Glutamatergic neuron (in vitro differentiated cells): ENCODE results near the gene MTA3. TPM values are rescaled to one million over a fixed set of nuclear protein-coding genes. Genes with fewer than 3 reads are reported as not detected.

Source experiments
- DNase-seq: peaks from one replicate; pipeline ENCODE4 v3.0.0; 2022
- H3K27ac Mint-ChIP-seq: one replicate; pipeline ENCODE4 v1.8.0; 2020; ENCODE audit warnings: mild to moderate bottlenecking, mixed read lengths, inconsistent platforms; ENCODE audit not compliant: unreplicated experiment
- H3K27me3 Mint-ChIP-seq: one replicate; pipeline ENCODE4 v1.8.0; 2020; ENCODE audit warnings: mild to moderate bottlenecking, moderate library complexity, mixed read lengths, inconsistent platforms; ENCODE audit not compliant: unreplicated experiment
- H3K36me3 Mint-ChIP-seq: one replicate; pipeline ENCODE4 v1.8.0; 2020; ENCODE audit warnings: mild to moderate bottlenecking, mixed read lengths, inconsistent platforms; ENCODE audit not compliant: unreplicated experiment
- H3K4me1 Mint-ChIP-seq: one replicate; pipeline ENCODE4 v1.8.0; 2020; ENCODE audit warnings: mild to moderate bottlenecking, low read depth, mixed read lengths, inconsistent platforms; ENCODE audit not compliant: unreplicated experiment
- H3K4me3 Mint-ChIP-seq: one replicate; pipeline ENCODE4 v1.8.0; 2020; ENCODE audit warnings: mild to moderate bottlenecking, mixed read lengths, inconsistent platforms; ENCODE audit not compliant: unreplicated experiment
- H3K9me3 Mint-ChIP-seq: one replicate; pipeline ENCODE4 v1.8.0; 2020; ENCODE audit warnings: mild to moderate bottlenecking, moderate library complexity, mixed read lengths, inconsistent platforms; ENCODE audit not compliant: unreplicated experiment
- CTCF ChIP-seq: fragments of 200-600 bp; sonication (generic); IDR thresholded peaks from one replicate; pipeline ENCODE4 v1.5.0; 2021; ENCODE audit not compliant: partially characterized antibody, unreplicated experiment
- total RNA-seq: library from RNA; stranded (reverse); fragmentation: NEBNext Ultra II Directional; extraction: Animal tissue kit (Norgen Biotek cat#: 25700); gene quantifications from one replicate; pipeline ENCODE4 v1.2.1, GENCODE V29; 2021; ENCODE audit not compliant: unreplicated experiment

The MTA3 gene
- total RNA-seq, 1 donor from 2014 or later = 64.1 TPM

DNA sequence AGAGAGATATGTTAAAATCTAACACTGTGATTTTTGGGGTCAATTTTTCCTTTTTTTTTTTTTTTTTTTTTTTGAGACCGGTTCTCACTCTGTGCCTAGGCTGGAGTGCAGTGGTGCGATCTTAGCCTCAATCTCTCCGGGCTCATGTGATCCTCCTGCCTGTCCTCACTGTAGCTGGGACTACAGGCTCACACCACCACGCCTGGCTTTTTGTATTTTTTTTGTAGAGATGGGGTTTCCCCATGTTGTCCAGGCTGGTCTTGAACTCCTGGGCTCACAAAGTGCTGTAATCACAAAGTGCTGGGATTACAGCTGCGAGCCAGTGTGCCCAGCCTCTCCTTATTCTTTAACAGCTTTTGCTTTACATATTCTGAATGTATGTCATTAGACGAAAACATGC lies 226.8 kb downstream of the MTA3 start:
- H3K36me3 Mint-ChIP-seq = peaks cover 12% of the 10 kb centered on the region
- DNase-seq = no peak
- H3K9me3 Mint-ChIP-seq = peaks cover 12% of the 10 kb centered on the region
- peaks cover 24% of the 10 kb centered on the region for H3K27me3 Mint-ChIP-seq
- H3K4me3 Mint-ChIP-seq = no peak overlapping the region
- no peak overlapping the region for H3K27ac Mint-ChIP-seq
- TF ChIP-seq CTCF = no peak
- H3K4me1 Mint-ChIP-seq = peaks cover 15% of the 10 kb centered on the region

GRCh38 chr2:42795841-42796301 lies 227.4 kb downstream of the MTA3 start:
- Mint-ChIP-seq H3K27ac (peak overlapping the region; percentile 44), H3K27me3 (peaks cover 22% of the 10 kb centered on the region), H3K9me3 (peaks cover 12% of the 10 kb centered on the region), H3K4me3 (no peak overlapping the region), H3K36me3 (peaks cover 10% of the 10 kb centered on the region), H3K4me1 (peaks cover 14% of the 10 kb centered on the region)
- TF ChIP-seq CTCF = no peak
- DNase-seq = peak; percentile 56

DNA sequence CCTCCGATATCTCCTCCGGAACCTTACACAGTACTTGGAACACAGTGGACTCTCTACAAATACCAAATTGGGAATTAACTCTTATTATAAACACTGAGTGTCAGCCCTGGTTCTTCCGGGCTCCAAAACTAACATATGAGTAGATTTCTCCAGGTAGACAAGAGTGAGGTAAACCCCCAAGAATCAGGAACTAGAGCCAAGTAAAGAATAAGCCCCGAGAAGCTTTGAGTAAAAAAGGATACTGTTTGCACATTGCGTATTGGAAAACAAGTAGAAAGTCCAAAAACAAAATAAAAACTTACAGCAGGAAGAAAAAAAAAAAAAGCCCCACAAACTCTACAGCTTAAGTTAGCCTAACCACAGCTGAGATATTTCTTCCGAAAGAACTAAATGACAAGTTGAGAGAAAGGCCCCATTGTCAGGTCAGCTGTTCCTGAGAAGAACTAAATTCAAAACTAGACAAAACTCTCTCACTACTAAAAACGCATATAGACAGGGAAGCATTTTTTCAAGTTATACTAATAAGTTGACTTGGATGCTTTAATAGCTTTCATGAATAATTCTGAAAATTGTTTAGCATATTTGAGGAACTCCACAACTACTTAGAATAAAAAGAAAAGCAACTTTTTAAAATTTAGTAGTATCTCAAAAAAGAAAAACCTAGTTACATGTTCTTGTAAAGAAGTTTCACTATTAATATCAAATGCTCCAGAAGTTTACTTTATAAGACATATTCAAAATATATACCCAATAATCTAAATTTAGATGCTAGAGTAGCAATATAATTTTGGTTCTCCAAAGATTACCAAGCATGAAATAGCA lies 228.2 kb downstream of the MTA3 start:
- peaks cover 14% of the 10 kb centered on the region for H3K9me3 Mint-ChIP-seq
- DNase-seq = no peak
- H3K4me1 Mint-ChIP-seq = peaks cover 13% of the 10 kb centered on the region
- peaks cover 3% of the 10 kb centered on the region for H3K36me3 Mint-ChIP-seq
- no peak for TF ChIP-seq CTCF
- H3K27ac Mint-ChIP-seq = no peak overlapping the region
- H3K27me3 Mint-ChIP-seq = peaks cover 18% of the 10 kb centered on the region
- no peak overlapping the region for H3K4me3 Mint-ChIP-seq

- no peak overlapping the region for H3K27ac Mint-ChIP-seq
- H3K4me3 Mint-ChIP-seq = no peak overlapping the region
- TF ChIP-seq CTCF = no peak
- peaks cover 12% of the 10 kb centered on the region for H3K9me3 Mint-ChIP-seq
- DNase-seq = no peak
- H3K36me3 Mint-ChIP-seq = peaks cover 3% of the 10 kb centered on the region
- peaks cover 11% of the 10 kb centered on the region for H3K4me1 Mint-ChIP-seq
- H3K27me3 Mint-ChIP-seq = peaks cover 13% of the 10 kb centered on the region
Measured at GRCh38 chr2:42797281-42797680, 228.8 kb downstream of the MTA3 start.

DNA sequence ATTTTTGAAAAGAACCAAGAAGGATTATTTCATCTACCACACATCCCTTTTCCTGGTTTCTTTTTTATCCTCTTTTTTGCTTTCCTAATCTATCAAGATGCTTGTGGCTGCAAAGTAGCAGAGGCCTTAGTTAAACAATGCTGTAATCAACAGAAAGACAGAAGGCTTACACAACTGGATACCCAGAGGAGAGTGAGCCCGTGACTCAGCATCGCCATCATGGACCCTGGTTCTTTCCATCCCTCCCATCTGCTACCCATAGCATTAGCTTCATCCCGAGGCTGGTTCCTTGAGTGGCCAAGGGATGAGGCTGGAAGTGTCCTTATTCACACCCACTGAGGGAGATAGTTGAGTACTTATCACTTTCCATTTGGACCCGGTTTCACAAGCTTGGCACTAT lies 231.4 kb downstream of the MTA3 start:
- peaks cover 11% of the 10 kb centered on the region for H3K9me3 Mint-ChIP-seq
- H3K4me1 Mint-ChIP-seq = peaks cover 6% of the 10 kb centered on the region
- peaks cover 3% of the 10 kb centered on the region for H3K36me3 Mint-ChIP-seq
- TF ChIP-seq CTCF = no peak
- H3K27me3 Mint-ChIP-seq = peaks cover 7% of the 10 kb centered on the region
- no peak overlapping the region for H3K27ac Mint-ChIP-seq
- H3K4me3 Mint-ChIP-seq = no peak overlapping the region
- DNase-seq = no peak
